NCI-H82 treated with DMSO at 0.1 percent for 48 hours (cell line): ENCODE measurements around the gene TENT5A.
"Not testable (repeated sequence)": the region's sequence is repeated elsewhere in the genome, so short reads cannot be mapped to it uniquely, and the experiment has no call there.

Experiments
- DNase-seq: peaks from one replicate; lab custom pipeline; 2025; ENCODE audit not compliant: unreplicated experiment; lab: John Stamatoyannopoulos, UW

Gene TENT5A

GRCh38 chr6:81752084-81752920 is at the start of gene TENT5A:
TSS of gene TENT5A (minus strand) at chr6:81752681. CDS start at chr6:81752141, 540 bp downstream.
- DNase-seq, result peak; percentile 41

DNA sequence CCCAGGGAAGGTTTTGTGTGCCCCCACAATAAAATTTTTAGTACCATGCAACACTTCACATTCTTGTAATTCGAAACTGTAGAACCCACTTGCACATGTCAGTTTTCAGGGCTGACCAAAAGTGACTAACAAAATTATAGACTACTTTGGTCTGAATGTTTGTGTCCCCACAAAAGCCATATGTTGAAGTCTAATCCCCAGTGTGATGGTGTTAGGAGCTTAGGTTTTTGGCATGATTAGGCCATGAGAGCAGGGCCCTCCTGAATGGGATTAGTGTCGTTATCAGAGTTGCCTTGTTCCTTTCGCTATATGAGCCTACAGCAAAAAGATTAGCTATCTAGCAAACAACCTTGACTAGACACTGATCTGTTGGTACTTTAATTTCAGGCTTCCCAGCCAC is 49.0 kb upstream of the TENT5A start:
- DNase-seq, result peak; percentile 92

DNA sequence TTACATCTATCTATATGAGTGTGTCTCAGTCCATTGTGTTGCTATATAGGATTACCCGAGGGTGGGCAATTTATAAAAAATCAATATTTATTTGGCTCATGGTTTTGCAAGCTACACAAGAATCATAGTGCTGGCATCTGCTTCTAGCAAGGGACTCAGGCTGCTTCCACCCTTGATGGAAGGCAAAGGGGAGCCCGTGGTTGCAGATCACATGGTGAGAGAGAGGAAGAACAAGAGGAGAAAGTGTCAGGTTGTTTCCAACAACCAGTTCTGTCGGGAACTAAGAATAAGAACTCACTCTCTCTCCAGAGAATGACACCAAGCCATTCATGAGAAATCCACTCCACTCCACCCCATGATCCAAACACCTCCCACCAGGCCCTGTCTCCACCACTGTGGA is 48.2 kb upstream of the TENT5A start:
- no peak for DNase-seq

DNA sequence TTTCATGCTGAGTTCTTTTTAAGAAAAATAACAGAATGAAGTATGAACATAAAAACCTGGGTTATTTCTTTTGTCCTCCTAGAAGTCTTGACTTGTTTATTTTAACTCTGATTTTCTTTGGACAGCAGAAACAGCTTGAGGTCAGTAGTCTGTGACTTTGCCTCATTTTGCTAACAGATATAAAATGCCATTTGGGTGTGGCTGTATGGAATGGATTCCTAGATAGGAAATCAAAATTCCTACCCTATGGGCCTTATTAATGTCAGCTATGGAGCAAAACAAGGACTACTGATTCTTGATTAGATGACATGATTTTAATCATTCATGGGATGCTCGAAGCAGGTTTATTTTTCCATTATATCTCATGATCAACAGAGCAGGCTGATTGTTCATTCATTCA is 46.8 kb upstream of the TENT5A start:
- DNase-seq, result no peak

- no peak for DNase-seq
Measured at GRCh38 chr6:81797591-81797990, 45.1 kb upstream of the TENT5A start.

GRCh38 chr6:81795890-81796289 is 43.4 kb upstream of the TENT5A start:
- DNase-seq, result no peak

DNA sequence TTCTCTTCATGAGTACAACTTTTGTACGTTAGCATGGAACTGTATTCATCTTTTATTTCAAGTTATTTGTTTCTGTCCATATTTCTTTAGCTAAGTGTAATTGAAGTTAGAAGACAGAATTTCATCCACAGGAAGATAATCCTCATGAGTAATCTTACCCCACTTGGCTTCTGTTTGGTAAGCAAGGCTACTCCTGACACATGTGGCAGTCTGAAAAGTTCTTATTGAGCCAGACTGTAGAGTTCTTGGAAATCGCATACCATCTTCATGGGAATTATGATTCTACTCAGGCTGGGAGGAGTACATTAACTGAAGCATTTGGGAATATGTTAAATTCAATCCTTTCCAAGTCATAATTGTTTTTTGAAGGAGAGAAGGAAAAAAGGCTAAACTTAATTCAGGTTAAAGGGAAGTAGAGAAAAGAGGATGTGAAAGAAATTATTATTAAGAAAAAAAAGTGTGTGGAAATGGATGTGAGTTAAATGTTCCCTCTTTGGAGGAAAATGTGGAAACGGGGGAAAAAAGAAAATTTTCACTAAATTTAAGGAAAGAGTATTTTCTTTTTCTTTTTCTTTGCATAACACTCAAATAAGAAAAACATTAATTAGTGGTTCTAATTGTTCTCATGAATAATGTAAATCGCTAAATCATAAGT is 41.5 kb upstream of the TENT5A start:
- no peak for DNase-seq

GRCh38 chr6:81792826-81793225 is 40.3 kb upstream of the TENT5A start:
- no peak for DNase-seq

GRCh38 chr6:81791756-81792155 is 39.3 kb upstream of the TENT5A start:
- DNase-seq, result no peak

GRCh38 chr6:81790034-81790433 is 37.6 kb upstream of the TENT5A start:
- DNase-seq, result no peak

DNA sequence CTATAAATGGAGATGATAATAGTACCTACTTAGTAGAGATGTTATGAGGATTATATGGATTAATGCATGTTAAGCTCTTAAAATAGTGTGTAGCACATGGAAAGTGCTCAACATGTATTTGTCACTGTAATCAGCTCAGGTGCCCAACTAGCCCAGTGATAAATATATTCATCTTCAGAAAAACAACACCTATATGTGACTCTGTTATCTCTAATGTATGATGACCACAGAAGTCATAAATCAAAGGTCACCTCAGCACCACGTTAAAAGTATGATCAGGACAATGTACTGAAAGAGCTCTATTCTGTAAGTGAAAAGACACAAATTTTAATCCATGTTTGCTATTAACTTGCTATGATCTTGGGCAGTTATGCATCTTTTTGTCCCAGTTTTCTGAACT is 36.8 kb upstream of the TENT5A start:
- DNase-seq, result no peak

- DNase-seq, result no peak
Measured at GRCh38 chr6:81788748-81789147, 36.3 kb upstream of the TENT5A start.

- no peak for DNase-seq
Measured at GRCh38 chr6:81787313-81788068, 35.0 kb upstream of the TENT5A start.

GRCh38 chr6:81786150-81786549 is 33.7 kb upstream of the TENT5A start:
- no peak for DNase-seq

DNA sequence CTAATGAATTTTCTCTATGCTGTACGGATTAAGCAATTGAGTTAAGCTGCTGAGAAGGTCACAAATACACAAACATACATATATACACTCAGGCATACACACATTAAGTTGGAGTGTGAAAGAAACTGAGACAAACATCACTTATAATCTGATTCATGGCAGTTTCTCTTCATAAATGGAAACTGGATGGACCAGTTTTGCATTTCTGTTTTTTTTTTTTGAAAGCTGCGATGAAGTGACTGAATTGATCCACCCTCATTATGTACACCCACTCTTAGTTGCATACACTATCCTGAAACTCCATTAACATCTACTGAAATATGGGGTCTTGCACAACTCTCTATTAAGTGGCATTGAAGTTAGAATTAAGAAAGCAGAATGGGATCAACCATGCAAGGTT is 32.9 kb upstream of the TENT5A start:
- no peak for DNase-seq

- DNase-seq, result no peak
Measured at GRCh38 chr6:81783893-81784292, 31.4 kb upstream of the TENT5A start.

DNA sequence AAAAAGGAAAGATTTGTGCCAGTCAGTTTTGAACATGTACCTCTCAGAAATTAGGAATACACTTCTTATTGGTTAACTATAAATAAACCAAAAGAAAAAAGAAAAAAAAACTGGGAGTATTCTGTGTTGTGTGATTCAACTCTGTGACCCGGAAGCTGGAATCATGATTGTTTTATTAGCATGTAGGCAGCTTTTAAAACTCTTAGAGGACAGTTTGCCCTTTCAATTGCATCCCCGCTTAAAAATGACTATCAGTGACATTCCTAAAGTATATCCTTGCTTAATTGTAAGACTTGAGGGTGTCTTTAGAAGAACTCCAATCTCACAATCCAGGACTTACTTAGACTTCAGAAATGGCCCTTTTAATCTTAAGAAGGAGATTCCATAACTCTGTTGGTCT is 29.1 kb upstream of the TENT5A start:
- no peak for DNase-seq

- DNase-seq, result no peak
Measured at GRCh38 chr6:81777586-81778268, 25.2 kb upstream of the TENT5A start.

DNA sequence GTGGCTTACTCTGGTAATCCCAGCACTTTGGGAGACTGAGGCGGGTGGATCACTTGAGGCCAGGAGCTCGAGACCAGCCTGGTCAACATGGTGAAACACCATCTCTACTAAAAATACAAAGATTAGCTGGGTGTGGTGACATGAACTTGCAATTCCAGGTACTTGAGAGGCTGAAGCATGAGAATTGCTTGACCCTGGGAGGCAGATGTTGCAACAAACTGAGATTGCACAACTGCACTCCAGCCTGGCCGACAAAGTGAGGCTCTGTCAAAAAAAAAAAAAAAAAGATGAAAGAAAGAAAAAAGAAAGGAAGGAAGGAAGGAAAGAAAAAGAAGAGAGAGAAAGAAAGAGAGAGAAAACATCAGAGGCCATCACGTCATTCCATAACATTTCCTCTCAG is 23.7 kb upstream of the TENT5A start:
- not testable (repeated sequence) for DNase-seq

DNA sequence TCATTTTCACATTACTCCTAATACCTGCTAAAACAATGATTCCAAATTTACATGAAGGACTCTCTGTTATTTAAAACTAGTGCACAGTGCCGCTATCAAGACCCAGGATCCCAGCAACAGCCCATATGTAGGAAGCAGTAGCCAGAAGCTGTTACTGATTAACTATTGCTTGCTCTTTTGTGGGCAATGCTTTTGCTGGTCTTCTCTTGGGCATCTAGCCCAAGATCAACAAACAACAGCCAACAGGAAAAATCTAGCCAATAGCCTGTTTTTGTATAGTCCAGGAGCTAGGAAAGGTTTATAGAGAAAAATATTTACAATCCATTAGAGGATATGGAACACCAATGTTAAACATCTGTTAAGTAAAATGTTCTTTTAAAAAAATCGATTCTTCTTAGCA is 22.1 kb upstream of the TENT5A start:
- no peak for DNase-seq

DNA sequence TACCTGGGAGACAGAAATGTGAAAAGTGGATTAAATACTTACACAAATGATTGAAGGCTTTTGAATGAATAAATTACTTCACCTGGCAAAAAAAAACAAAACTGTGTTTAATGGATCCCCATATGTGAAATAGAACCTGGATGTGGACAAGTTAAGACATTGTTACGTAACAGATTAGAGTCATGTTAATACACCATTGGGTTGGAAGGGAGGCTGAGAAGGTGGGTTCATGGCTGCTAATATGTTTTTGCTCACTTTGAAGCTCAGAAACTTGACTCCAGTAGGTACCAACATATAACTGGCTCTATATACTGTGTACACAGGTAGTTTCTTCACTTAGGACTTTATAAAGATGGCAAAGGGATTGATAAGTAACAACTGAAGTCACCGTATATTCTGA is 21.4 kb upstream of the TENT5A start:
- DNase-seq, result no peak
